Trophoblast cell (in vitro differentiated cells and primary cell): ENCODE results near the gene PGAP6.

Experiments used
- DNase-seq, 2 donors: peaks; one replicate each; pipeline ENCODE4 v3.0.0-alpha.2; 2016
- H2AFZ ChIP-seq: 2 replicates; pipeline ENCODE4 v1.6.1; 2013; ENCODE audit warnings: low read length, moderate library complexity, mild to moderate bottlenecking; ENCODE audit not compliant: insufficient read depth, poor library complexity
- H2AK5ac ChIP-seq: 2 replicates; pipeline ENCODE4 v1.6.1; 2013; ENCODE audit warnings: mild to moderate bottlenecking, low read length
- H2BK120ac ChIP-seq: 2 replicates; pipeline ENCODE4 v1.6.1; 2013; ENCODE audit warnings: low read length, mild to moderate bottlenecking, moderate library complexity; ENCODE audit not compliant: insufficient read depth, poor library complexity
- H2BK12ac ChIP-seq: 2 replicates; pipeline ENCODE4 v1.6.1; 2013; ENCODE audit warnings: mild to moderate bottlenecking, low read length, moderate library complexity
- H2BK5ac ChIP-seq: 2 replicates; pipeline ENCODE4 v1.6.1; 2013; ENCODE audit warnings: low read length, low read depth, moderate library complexity, mild to moderate bottlenecking; ENCODE audit not compliant: poor library complexity
- H3K14ac ChIP-seq: 2 replicates; pipeline ENCODE4 v1.6.1; 2013; ENCODE audit warnings: mild to moderate bottlenecking, low read length
- H3K18ac ChIP-seq: 2 replicates; pipeline ENCODE4 v1.6.1; 2013; ENCODE audit warnings: mild to moderate bottlenecking, low read length
- H3K23ac ChIP-seq: 2 replicates; pipeline ENCODE4 v1.6.1; 2013; ENCODE audit warnings: low read length
- H3K27ac ChIP-seq: 2 replicates; pipeline ENCODE4 v1.5.1; 2013; ENCODE audit warnings: low read depth, mild to moderate bottlenecking, inconsistent platforms, low read length, moderate library complexity
- H3K27me3 ChIP-seq: 2 replicates; pipeline ENCODE4 v1.6.1; 2013; ENCODE audit warnings: inconsistent platforms, mild to moderate bottlenecking, low read length, moderate library complexity; ENCODE audit not compliant: insufficient read depth
- H3K36me3 ChIP-seq, 2 experiments: 1 replicate in 1 of 2; 2 replicates in 1 of 2; pipeline ENCODE4 v1.6.1; 2013; ENCODE audit warnings: low read length in 2 of 2, mild to moderate bottlenecking in 2 of 2, moderate library complexity in 1 of 2; ENCODE audit not compliant: insufficient read depth in 2 of 2, control insufficient read depth in 1 of 2
- H3K4ac ChIP-seq: 2 replicates; pipeline ENCODE4 v1.6.1; 2013; ENCODE audit warnings: low read depth, mild to moderate bottlenecking, low read length, moderate library complexity
- H3K4me1 ChIP-seq, 2 experiments: 1 replicate in 1 of 2; 2 replicates in 1 of 2; pipeline ENCODE4 v1.6.1; 2013; ENCODE audit warnings: low read length in 2 of 2, mild to moderate bottlenecking in 2 of 2, moderate library complexity in 1 of 2; ENCODE audit not compliant: insufficient read depth in 2 of 2, control insufficient read depth in 1 of 2
- H3K4me2 ChIP-seq: 2 replicates; pipeline ENCODE4 v1.6.1; 2013; ENCODE audit warnings: inconsistent platforms, mild to moderate bottlenecking, low read length, moderate library complexity
- H3K4me3 ChIP-seq: 2 replicates; pipeline ENCODE4 v1.5.1; 2013; ENCODE audit warnings: mild to moderate bottlenecking, low read depth, low read length, inconsistent platforms
- H3K79me1 ChIP-seq: one replicate; pipeline ENCODE4 v1.6.1; 2013; ENCODE audit warnings: low read length
- H3K79me2 ChIP-seq: 2 replicates; pipeline ENCODE4 v1.6.1; 2013; ENCODE audit warnings: low read length, mild to moderate bottlenecking; ENCODE audit not compliant: control insufficient read depth, insufficient read depth, poor library complexity
- H3K9ac ChIP-seq: 2 replicates; pipeline ENCODE4 v1.6.1; 2013; ENCODE audit warnings: mild to moderate bottlenecking, low read length
- H3K9me3 ChIP-seq: 2 replicates; pipeline ENCODE4 v1.6.1; 2013; ENCODE audit warnings: low read depth, mild to moderate bottlenecking, control low read depth, inconsistent platforms, low read length; ENCODE audit not compliant: insufficient read depth
- H4K12ac ChIP-seq: 2 replicates; pipeline ENCODE4 v1.6.1; 2013; ENCODE audit warnings: low read depth, mild to moderate bottlenecking, low read length, moderate library complexity
- H4K8ac ChIP-seq: 2 replicates; pipeline ENCODE4 v1.6.1; 2013; ENCODE audit warnings: low read depth, mild to moderate bottlenecking, low read length, moderate library complexity
- H4K91ac ChIP-seq: one replicate; pipeline ENCODE4 v1.6.1; 2013; ENCODE audit warnings: low read depth, mild to moderate bottlenecking, low read length, moderate library complexity
- WGBS: extraction: QIAGEN DNeasy Blood & Tissue Kit; methylation state at CpG from one replicate; pipeline ENCODE4 v1.1.7; 2013; ENCODE audit warnings: missing lambda C conversion rate; ENCODE audit not compliant: insufficient read length, insufficient coverage; ENCODE audit errors: extremely low coverage; 5-methylcytosine and 5-hydroxymethylcytosine counted together

Gene PGAP6

DNA sequence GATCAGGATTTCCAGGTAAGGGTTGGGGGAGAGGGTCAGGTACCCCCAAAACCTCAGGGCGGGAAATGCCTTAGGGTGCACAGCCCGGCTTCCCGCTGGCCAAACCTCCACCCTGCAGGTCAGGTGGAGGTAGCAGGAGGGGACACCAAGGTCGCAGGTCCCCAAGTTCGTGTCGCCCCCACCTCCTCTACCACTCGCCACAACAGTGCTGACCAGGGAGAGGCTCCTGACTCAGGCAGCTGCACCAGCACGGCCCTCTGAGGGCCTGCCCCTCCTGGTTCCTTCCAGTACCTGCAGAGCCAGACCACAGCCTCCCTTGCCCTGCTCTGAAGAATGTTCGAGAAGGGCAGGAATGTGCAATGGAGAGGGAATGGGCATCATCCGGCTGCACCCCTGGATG lies 15.3 kb downstream of the PGAP6 start:
- H2AK5ac ChIP-seq = no peak overlapping the region
- H3K27ac ChIP-seq = no peak overlapping the region

DNA sequence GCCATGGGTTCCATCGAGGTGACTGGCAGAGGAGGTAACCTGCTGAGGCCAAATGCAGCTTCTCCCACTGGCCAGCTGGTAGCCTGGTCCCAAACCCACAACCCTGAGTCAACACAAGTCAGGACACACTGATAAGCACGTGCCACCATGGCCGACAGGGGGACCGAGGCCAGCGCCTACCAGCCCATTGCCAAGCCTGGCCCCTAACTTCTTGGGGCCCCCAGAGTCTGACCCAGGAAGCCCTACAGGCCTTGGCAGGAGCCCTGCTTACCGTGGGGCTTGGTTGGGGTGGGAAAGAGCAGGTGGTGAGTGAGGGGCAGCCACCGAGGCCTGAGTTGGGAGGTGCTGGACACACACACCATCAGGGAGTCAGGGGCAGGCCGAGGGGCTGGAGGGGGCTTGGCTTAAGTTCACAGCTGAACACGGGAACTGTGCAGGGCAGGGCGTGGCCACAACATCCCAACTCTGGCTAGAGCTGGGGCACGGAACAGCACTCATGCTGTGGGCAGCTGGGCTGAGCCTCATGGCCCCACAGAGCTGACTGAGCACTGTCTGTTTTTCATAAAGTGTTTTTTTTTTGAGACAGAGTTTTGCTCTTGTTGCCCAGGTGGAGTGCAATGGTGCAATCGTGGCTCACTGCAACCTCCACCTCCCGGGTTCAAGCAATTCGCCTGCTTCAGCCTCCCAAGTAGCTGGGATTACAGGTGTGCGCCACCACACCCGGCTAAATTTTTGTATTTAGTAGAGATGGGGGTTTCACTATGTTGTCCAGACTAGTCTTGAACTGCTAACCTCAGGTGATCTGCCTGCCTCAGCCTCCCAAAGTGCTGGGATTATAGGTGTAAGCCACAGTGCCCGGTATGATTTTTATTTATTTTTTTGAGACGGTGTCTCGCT lies 16.9 kb downstream of the PGAP6 start:
- no peaks in the 10 kb centered on the region for H3K27me3 ChIP-seq
- no peak for DNase-seq
- WGBS = no CpG with 5 or more reads among the region's 19 CpGs
- no peak overlapping the region for H4K91ac ChIP-seq
- no peak overlapping the region for H3K4me3 ChIP-seq
- no peak overlapping the region for H4K12ac ChIP-seq
- H3K4me2 ChIP-seq = no peak overlapping the region
- H3K36me3 ChIP-seq = peaks cover 32 to 36% of the 10 kb centered on the region in 2 experiments
- H3K9me3 ChIP-seq = no peaks in the 10 kb centered on the region
- no peak overlapping the region for H2BK120ac ChIP-seq
- H2AK5ac ChIP-seq = no peak overlapping the region
- no peak overlapping the region for H3K23ac ChIP-seq
- H2AFZ ChIP-seq = no peak overlapping the region
- H3K4me1 ChIP-seq = peaks cover 4% of the 10 kb centered on the region in 2 experiments
- H3K79me2 ChIP-seq = no peaks in the 10 kb centered on the region
- H3K79me1 ChIP-seq = no peaks in the 10 kb centered on the region
- no peak overlapping the region for H3K4ac ChIP-seq
- no peak overlapping the region for H4K8ac ChIP-seq
- H2BK5ac ChIP-seq = no peak overlapping the region
- H3K14ac ChIP-seq = no peak overlapping the region
- H3K18ac ChIP-seq = no peak overlapping the region
- no peak overlapping the region for H3K27ac ChIP-seq
- no peak overlapping the region for H2BK12ac ChIP-seq
- H3K9ac ChIP-seq = no peak overlapping the region

More for the DNA sequence above, 15.3 kb downstream of the PGAP6 start:
- H3K18ac ChIP-seq = no peak overlapping the region
- no peaks in the 10 kb centered on the region for H3K79me2 ChIP-seq
- no peak overlapping the region for H3K23ac ChIP-seq
- no peak overlapping the region for H3K4me3 ChIP-seq
- H4K91ac ChIP-seq = no peak overlapping the region
- H3K9me3 ChIP-seq = no peaks in the 10 kb centered on the region
- no CpG with 5 or more reads among the region's 10 CpGs for WGBS
- no peak for DNase-seq
- H2BK5ac ChIP-seq = no peak overlapping the region
- H3K79me1 ChIP-seq = no peaks in the 10 kb centered on the region
- no peaks in the 10 kb centered on the region for H3K27me3 ChIP-seq
- H3K4me1 ChIP-seq = peaks cover 8 to 12% of the 10 kb centered on the region in 2 experiments
- H3K4me2 ChIP-seq = no peak overlapping the region
- H3K4ac ChIP-seq = no peak overlapping the region
- no peak overlapping the region for H4K12ac ChIP-seq
- peaks cover 34 to 39% of the 10 kb centered on the region in 2 experiments for H3K36me3 ChIP-seq
- no peak overlapping the region for H2BK120ac ChIP-seq
- no peak overlapping the region for H2AFZ ChIP-seq
- H2BK12ac ChIP-seq = no peak overlapping the region
- no peak overlapping the region for H4K8ac ChIP-seq
- no peak overlapping the region for H3K9ac ChIP-seq
- H3K14ac ChIP-seq = no peak overlapping the region

- Histone ChIP-seq H3K36me3 (peaks cover 29% of the 10 kb centered on the region in 2 experiments), H3K4ac (no peak overlapping the region)
- WGBS = no CpG with 5 or more reads among the region's 24 CpGs
These were observed 17.9 kb downstream of the PGAP6 start for GRCh38 chr16:363766-364490.

GRCh38 chr16:363110-363765 lies 18.5 kb downstream of the PGAP6 start:
- Histone ChIP-seq H3K18ac (no peak overlapping the region), H3K9me3 (no peaks in the 10 kb centered on the region), H3K79me1 (no peaks in the 10 kb centered on the region), H3K23ac (no peak overlapping the region), H3K14ac (no peak overlapping the region), H3K27ac (no peak overlapping the region), H3K79me2 (no peaks in the 10 kb centered on the region), H4K8ac (no peak overlapping the region), H3K4me1 (peaks cover 0 to 4% of the 10 kb centered on the region in 2 experiments), H2BK12ac (no peak overlapping the region), H2AFZ (no peak overlapping the region), H3K36me3 (peaks cover 22% of the 10 kb centered on the region in 2 experiments), H3K4me3 (no peak overlapping the region), H3K4ac (no peak overlapping the region), H3K4me2 (no peak overlapping the region), H2AK5ac (no peak overlapping the region), H2BK120ac (no peak overlapping the region), H2BK5ac (no peak overlapping the region), H4K91ac (no peak overlapping the region), H4K12ac (no peak overlapping the region), H3K27me3 (no peaks in the 10 kb centered on the region), H3K9ac (no peak overlapping the region)
- DNase-seq = no peak
- no CpG with 5 or more reads among the region's 20 CpGs for WGBS

More at GRCh38 chr16:363766-364490, 17.9 kb downstream of the PGAP6 start:
- Histone ChIP-seq H3K9me3 (no peaks in the 10 kb centered on the region), H2BK120ac (no peak overlapping the region), H4K91ac (no peak overlapping the region), H3K79me1 (no peaks in the 10 kb centered on the region), H4K8ac (no peak overlapping the region), H3K4me1 (peaks cover 0 to 4% of the 10 kb centered on the region in 2 experiments), H3K79me2 (no peaks in the 10 kb centered on the region), H2BK12ac (no peak overlapping the region), H2AK5ac (no peak overlapping the region), H3K18ac (no peak overlapping the region), H4K12ac (no peak overlapping the region), H3K14ac (no peak overlapping the region), H3K9ac (no peak overlapping the region), H3K4me2 (no peak overlapping the region), H3K4me3 (no peak overlapping the region), H2AFZ (no peak overlapping the region), H3K27ac (no peak overlapping the region), H2BK5ac (no peak overlapping the region), H3K27me3 (no peaks in the 10 kb centered on the region), H3K23ac (no peak overlapping the region)
- DNase-seq = no peak
